Osteocyte (in vitro differentiated cells): ENCODE measurements around the gene SMIM27. TPM values are rescaled to one million over a fixed set of nuclear protein-coding genes. Genes with fewer than 3 reads are reported as not detected.
"Not testable (repeated sequence)": the region's sequence is repeated elsewhere in the genome, so short reads cannot be mapped to it uniquely, and the experiment has no call there.

Experiments
- DNase-seq: peaks from one replicate; pipeline ENCODE4 v3.0.0; 2021; ENCODE audit warnings: mixed read lengths; ENCODE audit not compliant: unreplicated experiment; ENCODE audit errors: extremely low spot score
- H3K27ac Mint-ChIP-seq: one replicate; pipeline ENCODE4 v1.8.0; 2021; ENCODE audit warnings: mild to moderate bottlenecking, mixed read lengths; ENCODE audit not compliant: unreplicated experiment
- H3K27me3 Mint-ChIP-seq: one replicate; pipeline ENCODE4 v1.8.0; 2021; ENCODE audit warnings: mixed read lengths; ENCODE audit not compliant: unreplicated experiment
- H3K36me3 Mint-ChIP-seq: one replicate; pipeline ENCODE4 v1.8.0; 2021; ENCODE audit warnings: mixed read lengths; ENCODE audit not compliant: unreplicated experiment
- H3K4me1 Mint-ChIP-seq: one replicate; pipeline ENCODE4 v1.8.0; 2021; ENCODE audit warnings: mixed read lengths; ENCODE audit not compliant: unreplicated experiment
- H3K4me3 Mint-ChIP-seq: one replicate; pipeline ENCODE4 v1.8.0; 2021; ENCODE audit warnings: mild to moderate bottlenecking, moderate library complexity, mixed read lengths; ENCODE audit not compliant: unreplicated experiment
- H3K9me3 Mint-ChIP-seq: one replicate; pipeline ENCODE4 v1.8.0; 2021; ENCODE audit warnings: mixed read lengths; ENCODE audit not compliant: unreplicated experiment
- total RNA-seq: library from RNA; stranded (reverse); gene quantifications from 2 replicates; pipeline ENCODE4 v1.2.1, GENCODE V29; 2021
- TF ChIP-seq, protein P1 (sequence below): fragments of 200-600 bp; sonication (generic); IDR thresholded peaks from 2 replicates; pipeline ENCODE4 v1.5.0; 2021; ENCODE audit warnings: antibody characterized with exemption, mild to moderate bottlenecking, moderate library complexity

The SMIM27 gene
- total RNA-seq, 1 donor from 2014 or later, result 13.4 TPM

- Mint-ChIP-seq H3K4me3 (no peak overlapping the region), H3K9me3 (peaks cover 13% of the 10 kb centered on the region), H3K36me3 (peaks cover 23% of the 10 kb centered on the region), H3K4me1 (peaks cover 4% of the 10 kb centered on the region), H3K27ac (no peak overlapping the region), H3K27me3 (no peaks in the 10 kb centered on the region)
- no peak for DNase-seq
- TF ChIP-seq, protein P1, sequence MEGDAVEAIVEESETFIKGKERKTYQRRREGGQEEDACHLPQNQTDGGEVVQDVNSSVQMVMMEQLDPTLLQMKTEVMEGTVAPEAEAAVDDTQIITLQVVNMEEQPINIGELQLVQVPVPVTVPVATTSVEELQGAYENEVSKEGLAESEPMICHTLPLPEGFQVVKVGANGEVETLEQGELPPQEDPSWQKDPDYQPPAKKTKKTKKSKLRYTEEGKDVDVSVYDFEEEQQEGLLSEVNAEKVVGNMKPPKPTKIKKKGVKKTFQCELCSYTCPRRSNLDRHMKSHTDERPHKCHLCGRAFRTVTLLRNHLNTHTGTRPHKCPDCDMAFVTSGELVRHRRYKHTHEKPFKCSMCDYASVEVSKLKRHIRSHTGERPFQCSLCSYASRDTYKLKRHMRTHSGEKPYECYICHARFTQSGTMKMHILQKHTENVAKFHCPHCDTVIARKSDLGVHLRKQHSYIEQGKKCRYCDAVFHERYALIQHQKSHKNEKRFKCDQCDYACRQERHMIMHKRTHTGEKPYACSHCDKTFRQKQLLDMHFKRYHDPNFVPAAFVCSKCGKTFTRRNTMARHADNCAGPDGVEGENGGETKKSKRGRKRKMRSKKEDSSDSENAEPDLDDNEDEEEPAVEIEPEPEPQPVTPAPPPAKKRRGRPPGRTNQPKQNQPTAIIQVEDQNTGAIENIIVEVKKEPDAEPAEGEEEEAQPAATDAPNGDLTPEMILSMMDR, result no peak
Observed at GRCh38 chr9:32518276-32518675, 33.9 kb upstream of the SMIM27 start.

GRCh38 chr9:32523910-32524309, 28.2 kb upstream of the SMIM27 start:
- H3K27me3 Mint-ChIP-seq, result no peaks in the 10 kb centered on the region
- no peaks in the 10 kb centered on the region for H3K9me3 Mint-ChIP-seq
- no peak overlapping the region for H3K4me3 Mint-ChIP-seq
- TF ChIP-seq, protein P1, result no peak
- no peaks in the 10 kb centered on the region for H3K36me3 Mint-ChIP-seq
- peaks cover 42% of the 10 kb centered on the region for H3K4me1 Mint-ChIP-seq
- no peak overlapping the region for H3K27ac Mint-ChIP-seq
- DNase-seq, result no peak

DNA sequence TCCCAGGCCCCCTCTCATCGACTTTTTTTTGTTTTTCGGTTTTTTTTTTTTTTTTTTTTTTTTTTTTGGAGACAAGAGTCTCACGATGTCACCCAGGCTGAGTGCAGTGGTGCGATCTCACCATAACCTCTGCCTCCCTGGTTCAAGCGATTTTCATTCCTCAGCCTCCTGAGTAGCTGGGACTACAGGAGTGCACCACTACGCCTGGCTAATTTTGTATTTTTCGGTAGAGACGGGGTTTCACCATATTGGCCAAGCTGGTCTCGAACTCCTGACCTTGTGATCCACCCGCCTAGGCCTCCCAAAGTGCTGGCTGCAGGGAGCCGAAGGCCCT, 27.6 kb upstream of the SMIM27 start:
- H3K9me3 Mint-ChIP-seq, DNase-seq, H3K27me3 Mint-ChIP-seq, H3K27ac Mint-ChIP-seq, H3K36me3 Mint-ChIP-seq: not testable (repeated sequence)
- Mint-ChIP-seq H3K4me3 (peak overlapping the region; percentile 86), H3K4me1 (peaks cover 42% of the 10 kb centered on the region)

- TF ChIP-seq, protein P1, result no peak
- peak overlapping the region; percentile 95 for H3K27ac Mint-ChIP-seq
- H3K4me3 Mint-ChIP-seq, result peak overlapping the region; percentile 86
- H3K36me3 Mint-ChIP-seq, result no peaks in the 10 kb centered on the region
- DNase-seq, result no peak
- H3K4me1 Mint-ChIP-seq, result peaks cover 42% of the 10 kb centered on the region
- no peaks in the 10 kb centered on the region for H3K27me3 Mint-ChIP-seq
- no peaks in the 10 kb centered on the region for H3K9me3 Mint-ChIP-seq
Observed at GRCh38 chr9:32524892-32525708, 27.0 kb upstream of the SMIM27 start.

- Mint-ChIP-seq H3K9me3 (peaks cover under 1% of the 10 kb centered on the region), H3K27me3 (no peaks in the 10 kb centered on the region), H3K36me3 (peaks cover under 1% of the 10 kb centered on the region), H3K4me1 (peaks cover 42% of the 10 kb centered on the region), H3K4me3 (peak overlapping the region; percentile 86), H3K27ac (peak overlapping the region; percentile 95)
- TF ChIP-seq, protein P1, result no peak
- no peak for DNase-seq
Observed at GRCh38 chr9:32525709-32526030, 26.5 kb upstream of the SMIM27 start.
